ENCODE data around the gene UBLCP1.

UBLCP1 gene

DNA sequence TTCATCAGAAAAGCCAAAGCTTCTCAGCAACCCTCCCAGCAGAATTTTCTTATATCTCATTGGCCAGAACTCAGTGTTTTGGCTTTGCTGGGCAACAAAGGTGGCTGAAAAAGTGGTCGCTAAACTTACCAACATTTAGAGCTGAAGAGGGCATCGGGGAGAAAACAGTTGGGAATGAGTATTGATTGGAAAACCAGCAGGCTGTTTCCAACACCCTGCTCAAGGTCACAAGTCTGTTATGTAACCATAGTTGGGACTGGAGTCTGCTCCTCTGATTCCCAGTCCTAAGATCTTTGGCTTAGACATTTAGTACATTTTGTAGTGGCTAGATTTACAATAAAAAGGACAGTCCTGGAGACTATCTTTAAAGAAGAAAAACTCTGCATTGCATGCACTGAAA is 50.1 kb downstream of the UBLCP1 start:
- DNase-seq (ENCODE audit: low read depth), result no peak

GRCh38 chr5:159316519-159317383 is 53.7 kb downstream of the UBLCP1 start:
- DNase-seq (ENCODE audit: low read depth), result no peak

DNA sequence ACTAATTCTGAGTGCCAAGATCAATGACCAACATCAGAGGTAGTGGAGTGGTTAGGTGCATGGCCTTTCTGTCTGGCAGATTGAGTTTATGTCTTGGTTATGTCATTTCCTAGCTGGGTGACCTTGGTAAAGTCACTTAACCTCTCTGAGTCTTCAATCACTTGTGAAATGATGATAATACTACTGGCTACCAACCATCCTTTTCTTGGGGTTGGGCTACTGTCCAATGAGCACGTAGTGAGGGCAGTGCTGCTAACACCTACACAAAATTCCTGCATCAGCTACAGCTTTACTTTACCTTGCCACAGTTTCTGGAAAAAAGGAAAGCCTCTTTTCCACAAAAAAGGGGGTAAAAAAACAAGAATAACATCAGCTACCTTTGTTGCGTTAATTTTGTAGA is 54.8 kb downstream of the UBLCP1 start:
- no peak for DNase-seq (ENCODE audit: low read depth)

GRCh38 chr5:159318448-159318847 is 55.4 kb downstream of the UBLCP1 start:
- no peak for DNase-seq (ENCODE audit: low read depth)

GRCh38 chr5:159319363-159319762 is 56.3 kb downstream of the UBLCP1 start:
- no peak for DNase-seq (ENCODE audit: low read depth)

DNA sequence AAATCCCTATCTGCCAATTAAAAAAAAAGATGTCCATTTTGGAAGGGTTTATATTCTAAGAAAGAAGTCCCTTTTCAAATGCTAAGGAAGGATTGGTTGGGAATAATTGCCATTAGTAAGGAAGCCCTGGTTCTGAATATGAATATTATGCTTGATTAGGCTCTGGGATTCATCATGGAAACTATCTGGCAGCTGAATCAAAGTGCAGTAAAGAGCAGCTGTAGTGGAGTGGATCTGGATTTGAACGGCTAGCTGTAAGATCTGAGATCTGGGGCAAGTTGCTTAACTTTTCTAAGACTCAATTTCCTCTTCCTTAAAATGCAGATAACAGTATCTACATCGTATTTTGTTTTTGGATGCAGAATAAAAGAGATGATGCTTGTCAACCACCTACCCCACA is 56.7 kb downstream of the UBLCP1 start:
- DNase-seq (ENCODE audit: low read depth), result no peak

GRCh38 chr5:159322180-159322579 is 59.1 kb downstream of the UBLCP1 start:
- DNase-seq (ENCODE audit: low read depth), result no peak

GRCh38 chr5:159324102-159324755 is 61.1 kb downstream of the UBLCP1 start:
- DNase-seq (ENCODE audit: low read depth), result no peak

DNA sequence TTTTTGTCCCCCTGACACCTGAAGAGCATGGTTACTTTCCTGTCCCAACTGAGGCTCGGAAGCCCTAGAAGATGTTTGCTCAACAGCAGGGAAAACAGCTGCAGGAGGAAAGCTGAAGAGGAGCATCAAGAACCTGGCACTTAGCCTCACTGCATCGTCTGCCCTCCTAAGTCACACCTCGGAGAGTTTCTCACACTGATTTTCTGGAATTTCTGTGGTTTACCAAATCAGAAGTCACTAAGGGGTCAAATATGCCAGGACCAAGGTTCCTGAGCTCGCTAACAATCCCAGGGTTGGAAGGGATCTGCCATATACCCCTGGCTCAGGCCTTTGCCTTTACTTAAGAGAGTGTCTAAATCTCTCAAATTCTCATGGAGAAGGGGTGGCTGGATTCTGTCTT is 61.9 kb downstream of the UBLCP1 start:
- no peak for DNase-seq (ENCODE audit: low read depth)

- DNase-seq (ENCODE audit: low read depth), result no peak
Observed at GRCh38 chr5:159330131-159330800, 67.2 kb downstream of the UBLCP1 start, which contains the start of gene IL12B. IL12B (minus strand) TSS chr5:159330487; CDS start chr5:159326782, 3,705 bp downstream.

GRCh38 chr5:159331093-159331973 is 68.2 kb downstream of the UBLCP1 start:
- DNase-seq (ENCODE audit: low read depth), result peak; percentile 52

DNA sequence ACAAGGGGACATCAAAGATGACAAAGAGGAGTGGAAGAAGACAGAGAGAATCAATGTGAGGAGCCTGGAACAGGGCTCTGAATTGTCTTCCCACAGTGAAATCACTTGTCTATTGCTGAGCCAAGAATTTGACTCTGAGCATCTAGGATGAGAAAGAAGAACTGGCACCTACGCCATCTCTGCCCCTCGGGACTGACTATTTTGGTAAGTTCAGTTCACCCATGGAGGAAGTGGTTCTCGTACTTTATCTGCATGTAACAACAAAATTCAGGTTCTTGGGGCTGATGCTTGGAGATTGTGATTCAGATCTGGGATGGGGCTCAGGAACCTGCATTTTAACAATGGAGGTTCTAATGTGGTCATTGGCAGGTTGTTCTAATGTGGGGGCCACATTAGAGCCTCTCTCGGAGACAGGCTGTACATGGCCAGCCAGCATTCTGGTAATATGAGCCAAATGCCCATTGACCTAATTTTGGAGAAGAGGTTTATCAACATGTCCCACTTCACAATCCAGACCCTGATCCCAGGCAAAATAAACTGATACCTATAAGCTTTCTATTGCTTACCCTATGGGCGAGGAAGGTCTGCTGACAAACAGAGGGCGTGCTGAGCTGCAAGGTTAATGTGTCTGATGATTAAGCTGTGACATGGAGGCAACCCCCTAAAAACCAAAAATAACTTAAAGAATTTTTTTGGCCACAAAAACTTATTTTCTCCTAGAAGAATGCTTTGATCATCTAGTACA is 69.9 kb downstream of the UBLCP1 start:
- no peak for DNase-seq (ENCODE audit: low read depth)

GRCh38 chr5:159333545-159333925 is 70.4 kb downstream of the UBLCP1 start:
- no peak for DNase-seq (ENCODE audit: low read depth)
